ENCODE results near the gene KCNA1.

The KCNA1 gene

GRCh38 chr12:4865246-4865645 lies 44.5 kb upstream of the KCNA1 start:
- Histone ChIP-seq H3K4ac (ENCODE audit: low read depth, low read length) (no peak overlapping the region), H4K8ac (ENCODE audit: low read depth, low read length) (no peak overlapping the region), H3K4me3 (ENCODE audit: low read depth, low read length) (no peak overlapping the region), H3K27me3 (ENCODE audit: insufficient read depth, low read length) (no peaks in the 10 kb centered on the region), H3K18ac (ENCODE audit: low read length) (no peak overlapping the region), H3K14ac (ENCODE audit: low read length) (no peak overlapping the region), H2BK5ac (ENCODE audit: low read depth, low read length, poor library complexity) (no peak overlapping the region), H3K23ac (ENCODE audit: low read length) (no peak overlapping the region), H4K12ac (ENCODE audit: low read depth, low read length) (no peak overlapping the region), H3K36me3 (ENCODE audit: control insufficient read depth in 1 of 2, insufficient read depth in 2 of 2, low read length in 2 of 2) (no peaks in the 10 kb centered on the region), H3K4me1 (ENCODE audit: control insufficient read depth in 1 of 2, insufficient read depth in 2 of 2, low read length in 2 of 2) (no peaks in the 10 kb centered on the region), H3K4me2 (ENCODE audit: low read length) (no peak overlapping the region), H3K79me1 (ENCODE audit: low read length) (no peaks in the 10 kb centered on the region), H2BK12ac (ENCODE audit: low read length) (no peak overlapping the region), H4K91ac (ENCODE audit: low read depth, low read length) (no peak overlapping the region), H2BK120ac (ENCODE audit: insufficient read depth, low read length, poor library complexity) (no peak overlapping the region), H3K9me3 (ENCODE audit: insufficient read depth, low read depth, low read length) (peaks cover 1% of the 10 kb centered on the region), H3K79me2 (ENCODE audit: control insufficient read depth, insufficient read depth, low read length, poor library complexity) (no peaks in the 10 kb centered on the region), H2AFZ (ENCODE audit: insufficient read depth, low read length, poor library complexity) (no peak overlapping the region), H3K27ac (ENCODE audit: low read depth, low read length) (no peak overlapping the region), H2AK5ac (ENCODE audit: low read length) (no peak overlapping the region), H3K9ac (ENCODE audit: low read length) (no peak overlapping the region)
- DNase-seq, result no peak
- WGBS (ENCODE audit: extremely low coverage, insufficient coverage, insufficient read length), result no CpG with 5 or more reads among the region's 5 CpGs

- Histone ChIP-seq H3K4me2 (ENCODE audit: low read length) (no peak overlapping the region), H2BK120ac (ENCODE audit: insufficient read depth, low read length, poor library complexity) (no peak overlapping the region), H2AFZ (ENCODE audit: insufficient read depth, low read length, poor library complexity) (no peak overlapping the region), H4K8ac (ENCODE audit: low read depth, low read length) (no peak overlapping the region), H3K79me2 (ENCODE audit: control insufficient read depth, insufficient read depth, low read length, poor library complexity) (no peaks in the 10 kb centered on the region), H3K9ac (ENCODE audit: low read length) (no peak overlapping the region), H2BK5ac (ENCODE audit: low read depth, low read length, poor library complexity) (no peak overlapping the region), H4K91ac (ENCODE audit: low read depth, low read length) (no peak overlapping the region), H3K14ac (ENCODE audit: low read length) (no peak overlapping the region), H3K23ac (ENCODE audit: low read length) (no peak overlapping the region), H4K12ac (ENCODE audit: low read depth, low read length) (no peak overlapping the region), H3K79me1 (ENCODE audit: low read length) (no peaks in the 10 kb centered on the region), H3K4ac (ENCODE audit: low read depth, low read length) (no peak overlapping the region), H3K18ac (ENCODE audit: low read length) (no peak overlapping the region), H2AK5ac (ENCODE audit: low read length) (no peak overlapping the region), H3K4me1 (ENCODE audit: control insufficient read depth in 1 of 2, insufficient read depth in 2 of 2, low read length in 2 of 2) (no peaks in the 10 kb centered on the region), H3K9me3 (ENCODE audit: insufficient read depth, low read depth, low read length) (peaks cover 3% of the 10 kb centered on the region), H2BK12ac (ENCODE audit: low read length) (no peak overlapping the region), H3K4me3 (ENCODE audit: low read depth, low read length) (no peak overlapping the region), H3K27me3 (ENCODE audit: insufficient read depth, low read length) (no peaks in the 10 kb centered on the region), H3K36me3 (ENCODE audit: control insufficient read depth in 1 of 2, insufficient read depth in 2 of 2, low read length in 2 of 2) (no peaks in the 10 kb centered on the region), H3K27ac (ENCODE audit: low read depth, low read length) (no peak overlapping the region)
- WGBS (ENCODE audit: extremely low coverage, insufficient coverage, insufficient read length), result no CpG with 5 or more reads among the region's 9 CpGs
- DNase-seq, result no peak
These were observed 43.4 kb upstream of the KCNA1 start for GRCh38 chr12:4866299-4866698.

- H2BK12ac ChIP-seq (ENCODE audit: low read length), result no peak overlapping the region
- no peak overlapping the region for H3K14ac ChIP-seq (ENCODE audit: low read length)
- no peaks in the 10 kb centered on the region for H3K4me1 ChIP-seq (ENCODE audit: control insufficient read depth in 1 of 2, insufficient read depth in 2 of 2, low read length in 2 of 2)
- no peak overlapping the region for H4K91ac ChIP-seq (ENCODE audit: low read depth, low read length)
- H2AK5ac ChIP-seq (ENCODE audit: low read length), result no peak overlapping the region
- H3K9ac ChIP-seq (ENCODE audit: low read length), result no peak overlapping the region
- H3K4ac ChIP-seq (ENCODE audit: low read depth, low read length), result no peak overlapping the region
- H2AFZ ChIP-seq (ENCODE audit: insufficient read depth, low read length, poor library complexity), result no peak overlapping the region
- no peaks in the 10 kb centered on the region for H3K36me3 ChIP-seq (ENCODE audit: control insufficient read depth in 1 of 2, insufficient read depth in 2 of 2, low read length in 2 of 2)
- H3K18ac ChIP-seq (ENCODE audit: low read length), result no peak overlapping the region
- H3K9me3 ChIP-seq (ENCODE audit: insufficient read depth, low read depth, low read length), result peaks cover 3% of the 10 kb centered on the region
- H3K27me3 ChIP-seq (ENCODE audit: insufficient read depth, low read length), result no peaks in the 10 kb centered on the region
- no peaks in the 10 kb centered on the region for H3K79me2 ChIP-seq (ENCODE audit: control insufficient read depth, insufficient read depth, low read length, poor library complexity)
- no peak for DNase-seq
- H4K8ac ChIP-seq (ENCODE audit: low read depth, low read length), result no peak overlapping the region
- H3K79me1 ChIP-seq (ENCODE audit: low read length), result no peaks in the 10 kb centered on the region
- no peak overlapping the region for H2BK5ac ChIP-seq (ENCODE audit: low read depth, low read length, poor library complexity)
- no peak overlapping the region for H4K12ac ChIP-seq (ENCODE audit: low read depth, low read length)
- no peak overlapping the region for H3K4me3 ChIP-seq (ENCODE audit: low read depth, low read length)
- no peak overlapping the region for H3K23ac ChIP-seq (ENCODE audit: low read length)
- H2BK120ac ChIP-seq (ENCODE audit: insufficient read depth, low read length, poor library complexity), result no peak overlapping the region
- H3K4me2 ChIP-seq (ENCODE audit: low read length), result no peak overlapping the region
- WGBS (ENCODE audit: extremely low coverage, insufficient coverage, insufficient read length), result no CpG with 5 or more reads among the region's 5 CpGs
- no peak overlapping the region for H3K27ac ChIP-seq (ENCODE audit: low read depth, low read length)
These were observed 42.3 kb upstream of the KCNA1 start for GRCh38 chr12:4867384-4867783.

GRCh38 chr12:4870423-4870822 lies 39.3 kb upstream of the KCNA1 start:
- WGBS (ENCODE audit: extremely low coverage, insufficient coverage, insufficient read length), result no CpG with 5 or more reads among the region's 3 CpGs
- H3K27me3 ChIP-seq (ENCODE audit: insufficient read depth, low read length), result no peaks in the 10 kb centered on the region
- H4K8ac ChIP-seq (ENCODE audit: low read depth, low read length), result no peak overlapping the region
- no peaks in the 10 kb centered on the region for H3K79me1 ChIP-seq (ENCODE audit: low read length)
- no peak overlapping the region for H2BK5ac ChIP-seq (ENCODE audit: low read depth, low read length, poor library complexity)
- no peaks in the 10 kb centered on the region for H3K36me3 ChIP-seq (ENCODE audit: control insufficient read depth in 1 of 2, insufficient read depth in 2 of 2, low read length in 2 of 2)
- no peak overlapping the region for H3K14ac ChIP-seq (ENCODE audit: low read length)
- no peak overlapping the region for H2AK5ac ChIP-seq (ENCODE audit: low read length)
- no peak overlapping the region for H4K12ac ChIP-seq (ENCODE audit: low read depth, low read length)
- H2AFZ ChIP-seq (ENCODE audit: insufficient read depth, low read length, poor library complexity), result no peak overlapping the region
- no peak overlapping the region for H2BK120ac ChIP-seq (ENCODE audit: insufficient read depth, low read length, poor library complexity)
- H3K18ac ChIP-seq (ENCODE audit: low read length), result no peak overlapping the region
- no peaks in the 10 kb centered on the region for H3K79me2 ChIP-seq (ENCODE audit: control insufficient read depth, insufficient read depth, low read length, poor library complexity)
- no peak overlapping the region for H3K9ac ChIP-seq (ENCODE audit: low read length)
- no peak overlapping the region for H3K4ac ChIP-seq (ENCODE audit: low read depth, low read length)
- no peaks in the 10 kb centered on the region for H3K4me1 ChIP-seq (ENCODE audit: control insufficient read depth in 1 of 2, insufficient read depth in 2 of 2, low read length in 2 of 2)
- no peak overlapping the region for H3K4me3 ChIP-seq (ENCODE audit: low read depth, low read length)
- no peak overlapping the region for H3K27ac ChIP-seq (ENCODE audit: low read depth, low read length)
- H3K9me3 ChIP-seq (ENCODE audit: insufficient read depth, low read depth, low read length), result peaks cover 3% of the 10 kb centered on the region
- H3K23ac ChIP-seq (ENCODE audit: low read length), result no peak overlapping the region
- no peak overlapping the region for H2BK12ac ChIP-seq (ENCODE audit: low read length)
- no peak for DNase-seq
- no peak overlapping the region for H3K4me2 ChIP-seq (ENCODE audit: low read length)
- no peak overlapping the region for H4K91ac ChIP-seq (ENCODE audit: low read depth, low read length)
